ENCODE measurements around the gene DDX3X. TPM values are rescaled to one million over a fixed set of nuclear protein-coding genes. Genes with fewer than 3 reads are reported as not detected.

Gene DDX3X
- polyA plus RNA-seq, 1 of the 3 experiments (the other 2 are of a cell fraction): 30.9 TPM

DNA sequence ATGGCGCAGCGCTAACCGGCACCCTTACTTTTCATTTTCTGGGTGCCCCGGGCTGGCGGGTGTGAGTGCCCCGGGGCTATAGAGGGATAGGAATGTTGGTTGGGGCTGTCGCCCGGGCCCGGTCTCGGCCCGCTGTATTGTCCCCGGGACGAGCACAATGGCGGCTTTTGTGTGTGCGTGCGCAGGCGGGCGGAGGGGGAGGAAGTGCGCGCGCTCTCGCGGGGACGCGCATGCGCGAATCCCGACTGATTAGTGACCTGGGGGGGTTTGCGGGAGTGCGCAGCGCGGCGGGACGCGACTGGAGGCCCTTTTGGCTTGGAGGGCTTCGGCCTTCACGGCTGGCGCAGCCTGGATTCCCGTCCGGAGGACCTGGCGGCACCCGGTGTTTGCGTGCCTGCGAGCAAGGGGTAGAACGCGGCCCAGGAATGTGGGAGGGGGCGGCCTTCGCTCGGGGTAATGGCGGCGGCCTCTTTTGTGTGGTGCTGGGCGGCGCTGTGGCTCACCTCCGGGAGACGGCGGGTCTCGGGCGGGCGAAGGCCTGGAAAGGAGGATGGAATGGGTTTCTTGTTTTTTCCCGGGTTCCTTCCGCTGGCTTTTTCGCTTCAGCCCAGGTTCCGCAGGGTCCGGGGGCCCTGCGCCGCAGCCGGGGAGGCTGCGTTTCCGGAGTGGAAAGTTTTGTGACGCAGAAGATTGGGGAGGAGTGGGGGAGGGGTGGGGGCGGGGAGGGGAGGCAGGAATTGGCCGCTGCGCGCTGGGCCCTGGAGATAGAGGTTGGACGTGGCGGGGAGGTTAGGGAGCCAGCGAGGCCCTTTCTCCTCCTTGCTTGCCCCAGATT, 618 bp downstream of the DDX3X start:
- Histone ChIP-seq H4K20me1 (ENCODE audit: insufficient read depth) (peaks cover 47% of the 10 kb centered on the region), H3K36me3 (replicated peaks in 1 of 2; ENCODE audit: control insufficient read depth in 1 of 2, insufficient read depth in 2 of 2, low read length in 1 of 2) (peaks cover 22% of the 10 kb centered on the region in 2 experiments), H3K9me2 (no peaks in the 10 kb centered on the region), H3K27me3 (ENCODE audit: insufficient read depth) (no peaks in the 10 kb centered on the region), H3K79me2 (ENCODE audit: insufficient read depth) (peaks cover 56% of the 10 kb centered on the region), H2AFZ (ENCODE audit: low read depth) (no peak overlapping the region), H3K9ac (peak overlapping the region; percentile 100), H3F3A (replicated peaks; ENCODE audit: insufficient read depth) (peaks cover 15% of the 10 kb centered on the region), H3K4me2 (peak overlapping the region; percentile 89), H3K9me3 (no peaks in the 10 kb centered on the region), H3K4me3 (ENCODE audit: low read depth in 2 of 2, low read length in 1 of 2) (peak overlapping the region; percentile 99 to 100), H3K4me1 (ENCODE audit: control insufficient read depth in 1 of 2, insufficient read depth in 2 of 2, low read depth in 1 of 2, low read length in 1 of 2) (peaks cover 0 to 26% of the 10 kb centered on the region in 2 experiments; a peak in 3 of 4 replicates), H3K27ac (ENCODE audit: low read depth in 2 of 2, low read length in 1 of 2) (peak overlapping the region; percentile 97 to 99)
- WGBS (ENCODE audit: low lambda C conversion rate): 0% methylated on average over 28 of the region's 77 CpGs
- DNase-seq: peak; percentile 94
- ChIA-PET POLR2A (interaction anchor here (1.3 kb wide), 1 partner anchor 59 kb away, joined by 10 read pairs; no protein-coding TSS in a partner anchor), CTCF (interaction anchor here (1.3 to 1.6 kb wide), 3 partner anchors 10 to 81 kb away, joined by 3 to 4 read pairs (median 3); no protein-coding TSS in a partner anchor)
- TF ChIP-seq NFIC (IDR thresholded peaks at IDR 0.05; ENCODE audit: borderline replicate concordance) (no peak), CTCF (IDR thresholded peaks at IDR 0.05) (peak; percentile 15; the same call in 1 of the 2 replicates), NRF1 (IDR thresholded peaks at IDR 0.05; ENCODE audit: low read depth, low read length) (peak; percentile 85), FOXM1 (IDR thresholded peaks at IDR 0.05; ENCODE audit: low read depth) (no peak), POLR2AphosphoS5 (IDR thresholded peaks at IDR 0.05; ENCODE audit: low read depth, low read length) (no peak), GATA2 (CRISPR knock-in tag; IDR thresholded peaks at IDR 0.05) (no peak), SIN3A (IDR thresholded peaks at IDR 0.05; ENCODE audit: borderline replicate concordance, low read depth, low read length) (peak; percentile 8; the same call in 1 of the 2 replicates), YY1 (IDR thresholded peaks at IDR 0.05; ENCODE audit: low read depth) (peak; percentile 85), RFX5 (IDR thresholded peaks at IDR 0.05; ENCODE audit: low read length) (no peak), PBX3 (IDR thresholded peaks at IDR 0.05) (no peak; the same call in 1 of the 2 replicates), MXI1 (IDR thresholded peaks at IDR 0.05; ENCODE audit: low read depth, low read length) (no peak; the same call in 1 of the 2 replicates), JUND (IDR thresholded peaks at IDR 0.05) (no peak), EZH2phosphoT487 (IDR thresholded peaks at IDR 0.05; ENCODE audit: borderline replicate concordance, low read depth) (no peak), FOXJ3 (CRISPR knock-in tag; IDR thresholded peaks at IDR 0.05) (no peak), RAD21 (IDR thresholded peaks at IDR 0.05; ENCODE audit: low read length) (no peak), ZBTB33 (IDR thresholded peaks at IDR 0.05; ENCODE audit: borderline replicate concordance, low read depth) (no peak), RCOR1 (IDR thresholded peaks at IDR 0.05; ENCODE audit: low read length) (no peak), TCF12 (IDR thresholded peaks at IDR 0.05) (no peak), FOSL2 (IDR thresholded peaks at IDR 0.05; ENCODE audit: borderline replicate concordance, low read depth) (no peak), TEAD4 (IDR thresholded peaks at IDR 0.05; ENCODE audit: borderline replicate concordance, insufficient read depth) (no peak), CHD2 (IDR thresholded peaks at IDR 0.05; ENCODE audit: low read length, partially characterized antibody) (no peak)
- TF ChIP-seq, protein P1, sequence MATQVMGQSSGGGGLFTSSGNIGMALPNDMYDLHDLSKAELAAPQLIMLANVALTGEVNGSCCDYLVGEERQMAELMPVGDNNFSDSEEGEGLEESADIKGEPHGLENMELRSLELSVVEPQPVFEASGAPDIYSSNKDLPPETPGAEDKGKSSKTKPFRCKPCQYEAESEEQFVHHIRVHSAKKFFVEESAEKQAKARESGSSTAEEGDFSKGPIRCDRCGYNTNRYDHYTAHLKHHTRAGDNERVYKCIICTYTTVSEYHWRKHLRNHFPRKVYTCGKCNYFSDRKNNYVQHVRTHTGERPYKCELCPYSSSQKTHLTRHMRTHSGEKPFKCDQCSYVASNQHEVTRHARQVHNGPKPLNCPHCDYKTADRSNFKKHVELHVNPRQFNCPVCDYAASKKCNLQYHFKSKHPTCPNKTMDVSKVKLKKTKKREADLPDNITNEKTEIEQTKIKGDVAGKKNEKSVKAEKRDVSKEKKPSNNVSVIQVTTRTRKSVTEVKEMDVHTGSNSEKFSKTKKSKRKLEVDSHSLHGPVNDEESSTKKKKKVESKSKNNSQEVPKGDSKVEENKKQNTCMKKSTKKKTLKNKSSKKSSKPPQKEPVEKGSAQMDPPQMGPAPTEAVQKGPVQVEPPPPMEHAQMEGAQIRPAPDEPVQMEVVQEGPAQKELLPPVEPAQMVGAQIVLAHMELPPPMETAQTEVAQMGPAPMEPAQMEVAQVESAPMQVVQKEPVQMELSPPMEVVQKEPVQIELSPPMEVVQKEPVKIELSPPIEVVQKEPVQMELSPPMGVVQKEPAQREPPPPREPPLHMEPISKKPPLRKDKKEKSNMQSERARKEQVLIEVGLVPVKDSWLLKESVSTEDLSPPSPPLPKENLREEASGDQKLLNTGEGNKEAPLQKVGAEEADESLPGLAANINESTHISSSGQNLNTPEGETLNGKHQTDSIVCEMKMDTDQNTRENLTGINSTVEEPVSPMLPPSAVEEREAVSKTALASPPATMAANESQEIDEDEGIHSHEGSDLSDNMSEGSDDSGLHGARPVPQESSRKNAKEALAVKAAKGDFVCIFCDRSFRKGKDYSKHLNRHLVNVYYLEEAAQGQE (IDR thresholded peaks at IDR 0.05; ENCODE audit: low read depth, low read length): no peak
- TF ChIP-seq, protein P2, sequence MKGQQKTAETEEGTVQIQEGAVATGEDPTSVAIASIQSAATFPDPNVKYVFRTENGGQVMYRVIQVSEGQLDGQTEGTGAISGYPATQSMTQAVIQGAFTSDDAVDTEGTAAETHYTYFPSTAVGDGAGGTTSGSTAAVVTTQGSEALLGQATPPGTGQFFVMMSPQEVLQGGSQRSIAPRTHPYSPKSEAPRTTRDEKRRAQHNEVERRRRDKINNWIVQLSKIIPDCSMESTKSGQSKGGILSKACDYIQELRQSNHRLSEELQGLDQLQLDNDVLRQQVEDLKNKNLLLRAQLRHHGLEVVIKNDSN (IDR thresholded peaks at IDR 0.05; ENCODE audit: borderline replicate concordance, low read depth): no peak
